Upper lobe of left lung (tissue), 4 donors: ENCODE results near the gene INPP5E.

Source experiments
- CTCF ChIP-seq, 6 experiments: fragments of 450-650 bp in 4 of 6; fragments of 200-600 bp in 2 of 6; sonication (generic) in 2 of 6; IDR thresholded peaks; one replicate each; pipeline ENCODE4 v1.5.1; 2016 to 2019; ENCODE audit warnings: antibody characterized with exemption in 6 of 6
- EP300 ChIP-seq, 4 donors: sonication (generic); formaldehyde crosslinking; IDR thresholded peaks; one replicate each; pipeline ENCODE4 v1.5.1; 2017; ENCODE audit warnings: antibody characterized with exemption in 4 of 4, control low read depth in 2 of 4
- POLR2A ChIP-seq, 4 donors: fragments of 450-650 bp; IDR thresholded peaks; one replicate each; pipeline ENCODE4 v1.5.1; 2016 to 2017; ENCODE audit warnings: antibody characterized with exemption in 4 of 4, mild to moderate bottlenecking in 2 of 4

DNA sequence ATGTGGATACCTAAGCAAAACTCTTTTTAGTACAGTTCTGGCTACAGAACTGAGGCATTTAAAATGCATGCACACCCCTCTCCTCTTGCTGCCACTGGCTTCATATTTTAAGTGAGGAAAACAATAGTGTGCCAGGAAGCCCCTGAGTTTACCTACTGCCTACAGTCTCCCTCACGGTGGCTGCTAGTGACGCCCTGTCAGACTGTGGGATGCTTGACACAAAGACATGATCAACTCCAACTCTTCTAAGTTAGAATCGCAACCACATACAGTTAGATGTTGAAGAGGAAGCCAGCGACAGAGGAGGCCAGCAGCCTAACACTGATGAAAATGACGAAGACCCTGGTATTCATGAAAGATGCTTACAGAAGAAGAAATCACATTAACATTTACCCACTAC is 41.9 kb upstream of the INPP5E start:
- TF ChIP-seq CTCF (IDR thresholded peaks at IDR 0.05) (no peak), POLR2A (IDR thresholded peaks at IDR 0.05) (no peak), EP300 (IDR thresholded peaks at IDR 0.05) (no peak)
